Transverse colon (tissue), 4 donors: ENCODE measurements around the gene TMEM190. TPM values are rescaled to one million over a fixed set of nuclear protein-coding genes. Genes with fewer than 3 reads are reported as not detected.
A peak's percentile ranks its signal among the peaks of the same experiment; 100 is the strongest.

ENCODE experiments used
- DNase-seq: peaks from one replicate; pipeline ENCODE4 v3.0.0-alpha.2; 2019
- H3K27ac ChIP-seq, 4 donors: fragments of 200-600 bp; sonication (generic); 2 replicates each; pipeline ENCODE4 v1.5.1; 2016 to 2018; ENCODE audit warnings: inconsistent platforms in 4 of 4
- H3K27me3 ChIP-seq: fragments of 200-600 bp; sonication (generic); 2 replicates; pipeline ENCODE4 v1.5.1; 2017; ENCODE audit warnings: inconsistent platforms
- H3K36me3 ChIP-seq, 4 donors: fragments of 200-600 bp; sonication (generic); 2 replicates each; pipeline ENCODE4 v1.5.1; 2017 to 2019; ENCODE audit warnings: inconsistent platforms in 4 of 4
- H3K4me1 ChIP-seq, 4 donors: fragments of 200-600 bp; sonication (generic); 2 replicates each; pipeline ENCODE4 v1.5.1; 2017 to 2020; ENCODE audit warnings: inconsistent platforms in 4 of 4
- H3K4me3 ChIP-seq, 4 donors: fragments of 200-600 bp; sonication (generic); 1 replicate in 1 of 4; 2 replicates in 3 of 4; pipeline versions ENCODE4 v1.5.1 to v1.6.1; 2017 to 2019; ENCODE audit warnings: inconsistent platforms in 4 of 4
- H3K9me3 ChIP-seq, 2 donors: fragments of 200-600 bp; sonication (generic); 2 replicates each; pipeline ENCODE4 v1.5.1; 2017 to 2019; ENCODE audit warnings: inconsistent platforms in 2 of 2
- EP300 ChIP-seq: sonication (generic); formaldehyde crosslinking; IDR thresholded peaks from one replicate; pipeline ENCODE4 v1.6.1; 2017; ENCODE audit warnings: antibody characterized with exemption, low read depth
- POLR2A ChIP-seq: fragments of 450-650 bp; IDR thresholded peaks from one replicate; pipeline ENCODE4 v1.6.1; 2016; ENCODE audit warnings: antibody characterized with exemption, mild to moderate bottlenecking, moderate library complexity
- POLR2AphosphoS5 ChIP-seq, 3 donors: sonication (generic); formaldehyde crosslinking; IDR thresholded peaks; one replicate each; pipeline ENCODE4 v1.6.1; 2016; ENCODE audit warnings: antibody characterized with exemption in 3 of 3
- WGBS, 2 donors: methylation state at CpG; one replicate each; pipeline ENCODE4 v1.1.5; 2018; ENCODE audit warnings: low coverage in 1 of 2; 5-methylcytosine and 5-hydroxymethylcytosine counted together
- in situ Hi-C, 4 donors: fragments of 200-750 bp; cut with MboI; loops; one replicate each; pipeline versions ENCODE4 v1.15.0 to v1.15.1; 2017; ENCODE audit warnings: low sequenced_read_pairs in 3 of 4, low pct_ligation_motif_present in 1 of 4, low pct_unique_long_range_greater_than_20kb in 1 of 4
- intact Hi-C: fragments of 100-400 bp; cut with DNase I; formaldehyde crosslinking; loops from one replicate; pipeline ENCODE4 v1.15.1; 2023; ENCODE audit warnings: low total_unique reads
- total RNA-seq, 4 donors: library from RNA; depleted of rRNA; stranded (reverse); fragments of >200 nt; gene quantifications; one replicate each; pipeline ENCODE4 v1.1.0, GENCODE V29; 2016
- TF ChIP-seq, protein P1 (sequence below), 5 experiments: fragments of 200-600 bp in 3 of 5; fragments of 450-650 bp in 2 of 5; sonication (generic) in 3 of 5; IDR thresholded peaks; 1 replicate in 2 of 5; 2 replicates in 3 of 5; pipeline ENCODE4 v1.5.1; 2016 to 2017; ENCODE audit warnings: antibody characterized with exemption in 5 of 5, inconsistent platforms in 3 of 5, mild to moderate bottlenecking in 2 of 5, moderate library complexity in 1 of 5

Gene TMEM190
- total RNA-seq, 4 donors from 2014 or later = not detected

GRCh38 chr19:55385724-55386492 lies 9.3 kb downstream of the TMEM190 start, which contains the start of gene RPL28:
Gene RPL28 (plus strand): TSS chr19:55385932. CDS start chr19:55386358, 426 bp downstream.
- TF ChIP-seq EP300 = no peak
- peak; percentile 100 for TF ChIP-seq POLR2A
- TF ChIP-seq, protein P1, sequence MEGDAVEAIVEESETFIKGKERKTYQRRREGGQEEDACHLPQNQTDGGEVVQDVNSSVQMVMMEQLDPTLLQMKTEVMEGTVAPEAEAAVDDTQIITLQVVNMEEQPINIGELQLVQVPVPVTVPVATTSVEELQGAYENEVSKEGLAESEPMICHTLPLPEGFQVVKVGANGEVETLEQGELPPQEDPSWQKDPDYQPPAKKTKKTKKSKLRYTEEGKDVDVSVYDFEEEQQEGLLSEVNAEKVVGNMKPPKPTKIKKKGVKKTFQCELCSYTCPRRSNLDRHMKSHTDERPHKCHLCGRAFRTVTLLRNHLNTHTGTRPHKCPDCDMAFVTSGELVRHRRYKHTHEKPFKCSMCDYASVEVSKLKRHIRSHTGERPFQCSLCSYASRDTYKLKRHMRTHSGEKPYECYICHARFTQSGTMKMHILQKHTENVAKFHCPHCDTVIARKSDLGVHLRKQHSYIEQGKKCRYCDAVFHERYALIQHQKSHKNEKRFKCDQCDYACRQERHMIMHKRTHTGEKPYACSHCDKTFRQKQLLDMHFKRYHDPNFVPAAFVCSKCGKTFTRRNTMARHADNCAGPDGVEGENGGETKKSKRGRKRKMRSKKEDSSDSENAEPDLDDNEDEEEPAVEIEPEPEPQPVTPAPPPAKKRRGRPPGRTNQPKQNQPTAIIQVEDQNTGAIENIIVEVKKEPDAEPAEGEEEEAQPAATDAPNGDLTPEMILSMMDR (IDR thresholded peaks at IDR 0.05) = peak in 1 of 5 experiments; percentile 13
- peak; percentile 99 to 100 (median 100) for TF ChIP-seq POLR2AphosphoS5 (IDR thresholded peaks at IDR 0.05)
- in situ Hi-C loops = loop anchor here in 1 of 4 donors (25.0 kb wide), 1 partner anchor 99 kb away; the partner anchor contains the start of genes BRSK1 and HSPBP1
- Histone ChIP-seq H3K9me3 (no peaks in the 10 kb centered on the region), H3K36me3 (peaks cover 0 to 6% (median 0%) of the 10 kb centered on the region in 4 donors), H3K4me3 (peak within 1 kb of the TSS; percentile 74 to 93 (median 86)), H3K4me1 (peaks cover 33 to 54% (median 44%) of the 10 kb centered on the region in 4 donors), H3K27ac (peak within 1 kb of the TSS; percentile 94 to 99 (median 96)), H3K27me3 (no peaks in the 10 kb centered on the region)
- peak; percentile 99 for DNase-seq
- intact Hi-C loops = loop anchor here (10.0 kb wide), 1 partner anchor 269 kb away; the partner anchor contains the start of gene U2AF2
- WGBS, 2 donors = 1% methylated on average over 65 of the region's 68 CpGs; no CpG with 5 or more reads in 1 of the 2 donors

DNA sequence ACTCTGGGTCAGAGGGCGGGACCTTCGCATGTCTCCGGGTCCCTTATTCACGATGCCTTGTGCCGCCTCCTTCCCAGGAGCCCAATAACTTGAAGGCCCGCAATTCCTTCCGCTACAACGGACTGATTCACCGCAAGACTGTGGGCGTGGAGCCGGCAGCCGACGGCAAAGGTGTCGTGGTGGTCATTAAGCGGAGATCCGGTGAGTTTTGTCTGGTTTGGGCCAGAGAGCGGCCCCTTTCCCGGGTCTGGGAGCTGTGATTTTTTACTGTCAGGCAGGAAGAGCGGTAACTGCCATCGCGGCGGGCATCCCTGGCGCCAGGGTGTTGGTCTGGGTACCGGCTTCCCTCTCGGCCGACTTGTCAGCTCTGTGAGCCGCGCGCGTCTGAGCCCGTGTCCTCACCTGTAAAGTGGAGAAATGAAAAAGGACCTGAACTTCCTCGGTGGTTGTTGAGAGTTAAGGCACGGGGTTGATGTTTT lies 9.9 kb downstream of the TMEM190 start:
- TF ChIP-seq POLR2A (no peak), POLR2AphosphoS5 (IDR thresholded peaks at IDR 0.05) (no peak), EP300 (no peak)
- TF ChIP-seq, protein P1 (IDR thresholded peaks at IDR 0.05) = no peak
- Histone ChIP-seq H3K27me3 (no peaks in the 10 kb centered on the region), H3K4me1 (peaks cover 33 to 59% (median 44%) of the 10 kb centered on the region in 4 donors), H3K27ac (peak overlapping the region; percentile 94 to 99 (median 96)), H3K9me3 (no peaks in the 10 kb centered on the region), H3K36me3 (peaks cover 0 to 6% (median 0%) of the 10 kb centered on the region in 4 donors), H3K4me3 (peak overlapping the region; percentile 74 to 93 (median 86))
- in situ Hi-C loops = loop anchor here in 1 of 4 donors (25.0 kb wide), 1 partner anchor 99 kb away; the partner anchor contains the start of genes BRSK1 and HSPBP1
- WGBS, 2 donors = 2% methylated on average over 33 of the region's 33 CpGs; no CpG with 5 or more reads in 1 of the 2 donors
- no peak for DNase-seq
- intact Hi-C loops = loop anchor here (10.0 kb wide), 1 partner anchor 268 kb away; the partner anchor contains the start of gene U2AF2

GRCh38 chr19:55387736-55388497 lies 11.3 kb downstream of the TMEM190 start:
- H3K36me3 ChIP-seq = peaks cover 0 to 6% (median 0%) of the 10 kb centered on the region in 4 donors

More at GRCh38 chr19:55387736-55388497, 11.3 kb downstream of the TMEM190 start:
- Histone ChIP-seq H3K4me1 (peaks cover 33 to 54% (median 41%) of the 10 kb centered on the region in 4 donors), H3K9me3 (no peaks in the 10 kb centered on the region), H3K4me3 (peak overlapping the region in 2 of 4 donors; percentile 74 to 93), H3K27me3 (no peaks in the 10 kb centered on the region), H3K27ac (peak overlapping the region in 1 of 4 donors; percentile 99)
- DNase-seq = no peak
- WGBS, 2 donors = 81% methylated on average over 22 of the region's 24 CpGs; no CpG with 5 or more reads in 1 of the 2 donors
- in situ Hi-C loops = loop anchor here in 1 of 4 donors (25.0 kb wide), 1 partner anchor 101 kb away; the partner anchor contains the start of genes BRSK1 and HSPBP1
- TF ChIP-seq POLR2A = no peak
- TF ChIP-seq POLR2AphosphoS5 (IDR thresholded peaks at IDR 0.05) = no peak
- TF ChIP-seq, protein P1 (IDR thresholded peaks at IDR 0.05) = no peak
- no peak for TF ChIP-seq EP300
- intact Hi-C loops = loop anchor here (10.0 kb wide), 1 partner anchor 267 kb away; the partner anchor contains the start of gene U2AF2
